Neural cell (in vitro differentiated cells): Measurements from ENCODE around the gene RBBP6. TPM values are rescaled to one million over a fixed set of nuclear protein-coding genes. Genes with fewer than 3 reads are reported as not detected.

Experiments used
- H2AFZ ChIP-seq: fragments of 200-600, 300-800 bp; sonication (generic), shearing (Covaris generic); 2 replicates; pipeline ENCODE4 v1.6.0; 2014; ENCODE audit warnings: low read depth, mild to moderate bottlenecking, antibody characterized with exemption, low read length, moderate library complexity
- H3F3A ChIP-seq: fragments of 200-600 bp; shearing (Covaris generic); 2 replicates; pipeline ENCODE4 v1.6.1; 2016; ENCODE audit warnings: mild to moderate bottlenecking, moderate library complexity, mixed read lengths, antibody characterized with exemption, low read length; ENCODE audit not compliant: insufficient read depth, poor library complexity, severe bottlenecking
- H3K27ac ChIP-seq: fragments of 200-600, 300-800 bp; sonication (generic), shearing (Covaris generic); 2 replicates; pipeline ENCODE4 v1.5.1; 2014; ENCODE audit warnings: mild to moderate bottlenecking, low read length, moderate library complexity
- H3K27me3 ChIP-seq: fragments of 300-800, 200-600 bp; sonication (generic), shearing (Covaris generic); 2 replicates; pipeline ENCODE4 v1.6.0; 2014; ENCODE audit warnings: mild to moderate bottlenecking, low read depth, low read length, moderate library complexity; ENCODE audit not compliant: insufficient read depth
- H3K36me3 ChIP-seq: fragments of 300-800, 200-600 bp; sonication (generic), shearing (Covaris generic); 2 replicates; pipeline ENCODE4 v1.5.1; 2014; ENCODE audit warnings: mild to moderate bottlenecking, antibody characterized with exemption, low read length, moderate library complexity; ENCODE audit not compliant: insufficient read depth
- H3K4me2 ChIP-seq: fragments of 300-800, 200-600 bp; sonication (generic), shearing (Covaris generic); 2 replicates; pipeline ENCODE4 v1.6.0; 2014; ENCODE audit warnings: mild to moderate bottlenecking, low read length
- H3K4me3 ChIP-seq: fragments of 300-800, 200-600 bp; sonication (generic), shearing (Covaris generic); 2 replicates; pipeline ENCODE4 v1.5.1; 2014; ENCODE audit warnings: mild to moderate bottlenecking, low read length, moderate library complexity
- H3K79me2 ChIP-seq: fragments of 200-600 bp; shearing (Covaris generic); replicated peaks from 2 replicates; pipeline ENCODE4 v1.6.0; 2014; ENCODE audit warnings: mild to moderate bottlenecking, low read length, moderate library complexity; ENCODE audit not compliant: insufficient read depth
- H3K9ac ChIP-seq: fragments of 300-800, 200-600 bp; sonication (generic), shearing (Covaris generic); 2 replicates; pipeline ENCODE4 v1.6.1; 2016; ENCODE audit warnings: mild to moderate bottlenecking, low read length, mixed read lengths
- H3K9me2 ChIP-seq: fragments of 200-600 bp; shearing (Covaris generic); 2 replicates; pipeline ENCODE4 v1.6.1; 2016; ENCODE audit warnings: mild to moderate bottlenecking, low read length, mixed read lengths; ENCODE audit not compliant: insufficient read depth
- H3K9me3 ChIP-seq: fragments of 200-600, 300-800 bp; sonication (generic), shearing (Covaris generic); 2 replicates; pipeline ENCODE4 v1.6.1; 2016; ENCODE audit warnings: mild to moderate bottlenecking, mixed run types, low read length, moderate library complexity, mixed read lengths
- H4K20me1 ChIP-seq: fragments of 200-600 bp; shearing (Covaris generic); 2 replicates; pipeline ENCODE4 v1.6.1; 2016; ENCODE audit warnings: mild to moderate bottlenecking, mixed run types; ENCODE audit not compliant: insufficient read depth
- EP300 ChIP-seq: fragments of 450-650 bp; conservative IDR thresholded peaks from 2 replicates; pipeline ENCODE4 v1.6.1; 2014; ENCODE audit warnings: antibody characterized with exemption, mild to moderate bottlenecking, moderate library complexity; ENCODE audit not compliant: poor library complexity, severe bottlenecking
- EZH2 ChIP-seq: fragments of 200-600, 300-800 bp; shearing (Covaris generic), sonication (generic); IDR thresholded peaks from 2 replicates; pipeline ENCODE4 v1.6.1; 2014; ENCODE audit warnings: antibody characterized with exemption, low read length, borderline replicate concordance, mild to moderate bottlenecking; ENCODE audit not compliant: insufficient read depth, poor library complexity, severe bottlenecking
- MXI1 ChIP-seq: fragments of 450-650 bp; conservative IDR thresholded peaks from 2 replicates; pipeline ENCODE4 v1.6.1; 2014; ENCODE audit warnings: antibody characterized with exemption, mild to moderate bottlenecking; ENCODE audit not compliant: poor library complexity, severe bottlenecking
- POLR2AphosphoS5 ChIP-seq: IDR thresholded peaks from 2 replicates; pipeline ENCODE4 v1.6.1; 2012
- RAD21 ChIP-seq: fragments of 450-650 bp; conservative IDR thresholded peaks from 2 replicates; pipeline ENCODE4 v1.6.1; 2014; ENCODE audit warnings: antibody characterized with exemption, mild to moderate bottlenecking, moderate library complexity
- REST ChIP-seq: IDR thresholded peaks from 2 replicates; pipeline ENCODE4 v1.6.1; 2012; ENCODE audit warnings: borderline replicate concordance
- SMC3 ChIP-seq: fragments of 450-650 bp; conservative IDR thresholded peaks from 2 replicates; pipeline ENCODE4 v1.6.1; 2014; ENCODE audit warnings: antibody characterized with exemption, mild to moderate bottlenecking, moderate library complexity; ENCODE audit not compliant: poor library complexity
- TAF1 ChIP-seq: IDR thresholded peaks from 2 replicates; pipeline ENCODE4 v1.6.1; 2012; ENCODE audit warnings: low read depth
- polyA plus RNA-seq: library from polyadenylated mRNA; depleted of rRNA; stranded (reverse); fragments of >200 nt; gene quantifications from 2 replicates; pipeline ENCODE4 v1.2.3, GENCODE V29; 2014
- TF ChIP-seq, protein P1 (sequence below): fragments of 450-650 bp; IDR thresholded peaks from 2 replicates; pipeline ENCODE4 v1.5.1; 2014; ENCODE audit warnings: antibody characterized with exemption, mild to moderate bottlenecking, moderate library complexity; ENCODE audit not compliant: poor library complexity, severe bottlenecking

Gene RBBP6
- polyA plus RNA-seq, 1 donor from 2014 or later = 75.5 TPM

- no peaks in the 10 kb centered on the region for H4K20me1 ChIP-seq
- no peak overlapping the region for H3K4me3 ChIP-seq
- no peaks in the 10 kb centered on the region for H3K9me3 ChIP-seq
- no peaks in the 10 kb centered on the region for H3K79me2 ChIP-seq
- TF ChIP-seq POLR2AphosphoS5 (no peak), MXI1 (no peak), EP300 (no peak), RAD21 (no peak), EZH2 (no peak), SMC3 (no peak), REST (no peak), TAF1 (no peak)
- TF ChIP-seq, protein P1, sequence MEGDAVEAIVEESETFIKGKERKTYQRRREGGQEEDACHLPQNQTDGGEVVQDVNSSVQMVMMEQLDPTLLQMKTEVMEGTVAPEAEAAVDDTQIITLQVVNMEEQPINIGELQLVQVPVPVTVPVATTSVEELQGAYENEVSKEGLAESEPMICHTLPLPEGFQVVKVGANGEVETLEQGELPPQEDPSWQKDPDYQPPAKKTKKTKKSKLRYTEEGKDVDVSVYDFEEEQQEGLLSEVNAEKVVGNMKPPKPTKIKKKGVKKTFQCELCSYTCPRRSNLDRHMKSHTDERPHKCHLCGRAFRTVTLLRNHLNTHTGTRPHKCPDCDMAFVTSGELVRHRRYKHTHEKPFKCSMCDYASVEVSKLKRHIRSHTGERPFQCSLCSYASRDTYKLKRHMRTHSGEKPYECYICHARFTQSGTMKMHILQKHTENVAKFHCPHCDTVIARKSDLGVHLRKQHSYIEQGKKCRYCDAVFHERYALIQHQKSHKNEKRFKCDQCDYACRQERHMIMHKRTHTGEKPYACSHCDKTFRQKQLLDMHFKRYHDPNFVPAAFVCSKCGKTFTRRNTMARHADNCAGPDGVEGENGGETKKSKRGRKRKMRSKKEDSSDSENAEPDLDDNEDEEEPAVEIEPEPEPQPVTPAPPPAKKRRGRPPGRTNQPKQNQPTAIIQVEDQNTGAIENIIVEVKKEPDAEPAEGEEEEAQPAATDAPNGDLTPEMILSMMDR = no peak
- H2AFZ ChIP-seq = no peak overlapping the region
- H3F3A ChIP-seq = no peaks in the 10 kb centered on the region
- no peaks in the 10 kb centered on the region for H3K36me3 ChIP-seq
- no peaks in the 10 kb centered on the region for H3K27me3 ChIP-seq
- no peak overlapping the region for H3K9ac ChIP-seq
- no peak overlapping the region for H3K4me2 ChIP-seq
- H3K27ac ChIP-seq = no peak overlapping the region
- H3K9me2 ChIP-seq = no peaks in the 10 kb centered on the region
Measured at GRCh38 chr16:24524855-24525677, 14.3 kb upstream of the RBBP6 start.

GRCh38 chr16:24525970-24526559 is 13.3 kb upstream of the RBBP6 start:
- H3K9me2 ChIP-seq = no peaks in the 10 kb centered on the region
- H3K9ac ChIP-seq = no peak overlapping the region
- TF ChIP-seq REST (no peak), MXI1 (no peak), SMC3 (no peak), POLR2AphosphoS5 (no peak), RAD21 (no peak), EP300 (no peak), EZH2 (no peak)
- no peaks in the 10 kb centered on the region for H4K20me1 ChIP-seq
- no peaks in the 10 kb centered on the region for H3K27me3 ChIP-seq
- H3K4me3 ChIP-seq = no peak overlapping the region
- H3K27ac ChIP-seq = no peak overlapping the region
- no peaks in the 10 kb centered on the region for H3F3A ChIP-seq
- H2AFZ ChIP-seq = no peak overlapping the region
- H3K9me3 ChIP-seq = no peaks in the 10 kb centered on the region
- H3K4me2 ChIP-seq = no peak overlapping the region
- H3K36me3 ChIP-seq = no peaks in the 10 kb centered on the region
- H3K79me2 ChIP-seq = no peaks in the 10 kb centered on the region
